ENCODE results near the gene CD27.
"Not testable (repeated sequence)": the region's sequence is repeated elsewhere in the genome, so short reads cannot be mapped to it uniquely, and the experiment has no call there.

CD27 gene

DNA sequence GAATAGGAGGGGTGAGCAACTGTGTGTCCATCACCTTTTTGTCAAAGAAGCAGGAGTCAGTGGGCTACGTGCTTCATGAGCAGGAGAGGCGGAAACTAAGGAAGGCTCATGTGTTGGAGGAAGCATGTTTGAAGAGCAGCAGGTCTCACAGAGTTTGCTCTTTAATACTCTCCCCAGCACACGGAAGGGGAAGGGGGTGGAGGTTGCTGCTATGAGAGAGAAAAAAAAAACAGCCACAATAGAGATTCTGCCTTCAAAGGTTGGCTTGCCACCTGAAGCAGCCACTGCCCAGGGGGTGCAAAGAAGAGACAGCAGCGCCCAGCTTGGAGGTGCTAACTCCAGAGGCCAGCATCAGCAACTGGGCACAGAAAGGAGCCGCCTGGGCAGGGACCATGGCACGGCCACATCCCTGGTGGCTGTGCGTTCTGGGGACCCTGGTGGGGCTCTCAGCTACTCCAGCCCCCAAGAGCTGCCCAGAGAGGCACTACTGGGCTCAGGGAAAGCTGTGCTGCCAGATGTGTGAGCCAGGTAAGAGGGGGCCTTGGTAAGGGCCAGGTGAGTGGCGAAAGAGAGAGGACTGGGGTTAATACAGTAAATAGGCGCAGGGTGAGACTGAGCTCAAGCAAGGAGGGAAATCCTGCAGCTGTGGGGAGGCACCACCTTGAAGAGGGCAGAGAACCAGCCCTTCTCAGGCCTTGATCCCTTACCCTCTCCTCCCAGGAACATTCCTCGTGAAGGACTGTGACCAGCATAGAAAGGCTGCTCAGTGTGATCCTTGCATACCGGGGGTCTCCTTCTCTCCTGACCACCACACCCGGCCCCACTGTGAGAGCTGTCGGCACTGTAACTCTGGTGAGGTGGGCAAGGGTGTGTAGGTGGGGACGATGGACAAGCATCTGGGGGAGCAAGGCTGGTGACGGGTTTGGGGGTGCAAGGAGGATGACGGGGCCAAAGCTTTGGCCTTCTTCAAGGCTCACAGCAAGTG is at the start of gene CD27:
TSS of gene CD27 (plus strand) at position 252 of the 985 bp plus-strand sequence. CDS start at position 393, 141 bp downstream.
- DNase-seq, result no peak

DNA sequence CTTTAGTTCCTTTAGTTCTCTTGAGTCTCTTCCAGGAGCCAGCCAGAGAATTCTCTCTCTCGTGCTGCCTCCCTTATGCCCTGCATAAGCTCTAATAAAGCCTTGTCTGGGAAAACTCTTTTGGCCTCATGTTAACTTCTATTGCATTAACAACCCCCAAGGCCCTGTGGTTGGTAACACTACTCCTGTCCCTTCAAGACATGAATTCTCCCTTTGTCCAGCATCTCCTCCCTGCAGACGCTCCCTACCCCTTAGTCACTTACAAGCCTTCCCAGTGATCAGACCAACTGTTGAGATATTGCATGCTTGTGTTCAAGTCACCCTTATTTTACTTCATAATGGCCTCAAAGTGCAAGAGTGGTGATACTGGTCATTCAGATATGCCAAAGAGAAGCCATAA is 48.7 kb upstream of the CD27 start:
- no peak for DNase-seq

DNA sequence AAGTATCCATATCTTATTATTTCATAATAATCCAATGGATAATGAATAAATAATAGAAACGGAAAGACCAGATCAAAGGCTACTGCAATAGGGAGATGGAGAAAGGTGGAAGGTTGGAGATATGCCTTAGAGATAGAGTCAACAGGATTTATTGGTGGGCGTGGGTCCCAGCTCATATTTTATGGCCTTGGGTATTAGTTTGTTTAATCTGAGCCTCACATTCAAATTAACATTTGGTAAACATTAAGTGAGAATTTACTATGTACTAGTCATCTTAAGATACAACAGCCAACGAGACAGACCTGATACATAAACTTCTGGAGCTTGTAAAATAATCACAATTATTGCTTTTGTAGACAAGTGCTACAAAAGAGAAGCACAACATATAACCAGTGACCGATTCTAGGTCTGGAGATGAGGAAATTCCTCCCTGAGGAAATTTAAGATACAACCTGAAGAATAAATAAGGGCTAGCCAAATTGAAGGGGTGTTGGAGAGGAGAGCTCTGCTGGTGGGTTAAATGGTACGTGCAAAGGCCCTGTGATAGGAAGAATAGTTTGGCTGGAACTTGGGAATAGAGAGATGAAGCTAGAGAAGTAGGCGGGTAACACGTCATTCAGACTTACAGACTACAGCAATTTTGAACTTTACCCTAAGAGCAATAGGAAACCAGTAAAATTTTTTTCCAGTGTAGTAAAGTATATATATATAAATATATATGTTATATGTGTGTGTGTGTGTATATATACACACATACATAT is 44.7 kb upstream of the CD27 start:
- no peak for DNase-seq

DNA sequence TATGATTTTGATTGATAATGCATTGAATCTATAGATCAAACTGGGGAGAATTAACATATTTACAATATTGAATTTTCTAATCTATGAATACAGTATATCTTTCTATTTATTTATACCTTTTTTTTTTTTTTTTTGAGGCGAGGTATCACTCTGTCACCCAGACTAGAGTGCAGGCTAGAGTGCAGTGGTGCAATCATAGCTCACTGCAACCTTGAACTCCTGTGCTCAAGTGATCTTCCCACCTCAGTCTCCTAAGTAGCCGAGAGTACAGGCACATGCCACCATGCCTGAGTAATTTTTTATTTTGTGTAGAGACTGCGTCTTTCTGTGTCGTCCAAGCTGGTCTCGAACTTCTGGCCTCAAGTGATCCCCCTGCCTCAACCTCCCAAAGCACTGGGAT is 40.4 kb upstream of the CD27 start:
- no peak for DNase-seq

DNA sequence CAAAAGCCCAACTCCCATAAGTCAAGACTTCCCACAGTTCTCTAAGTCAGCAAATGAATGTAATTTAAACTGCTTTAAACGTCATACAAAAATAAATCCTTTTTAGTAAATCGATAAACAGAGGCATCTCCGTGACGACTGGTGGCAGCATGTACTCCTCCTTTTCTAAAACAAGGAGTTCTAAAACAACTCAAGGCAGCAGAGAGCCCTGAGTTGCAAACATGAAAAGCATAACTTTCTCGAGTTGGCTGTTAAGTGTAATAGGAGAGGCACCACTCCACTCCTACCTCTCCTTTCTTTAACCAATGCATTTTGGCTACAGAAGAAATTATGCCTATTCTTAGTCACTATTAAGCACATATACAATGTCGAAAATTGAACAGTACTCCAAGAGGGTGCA is 38.8 kb upstream of the CD27 start:
- DNase-seq, result no peak

DNA sequence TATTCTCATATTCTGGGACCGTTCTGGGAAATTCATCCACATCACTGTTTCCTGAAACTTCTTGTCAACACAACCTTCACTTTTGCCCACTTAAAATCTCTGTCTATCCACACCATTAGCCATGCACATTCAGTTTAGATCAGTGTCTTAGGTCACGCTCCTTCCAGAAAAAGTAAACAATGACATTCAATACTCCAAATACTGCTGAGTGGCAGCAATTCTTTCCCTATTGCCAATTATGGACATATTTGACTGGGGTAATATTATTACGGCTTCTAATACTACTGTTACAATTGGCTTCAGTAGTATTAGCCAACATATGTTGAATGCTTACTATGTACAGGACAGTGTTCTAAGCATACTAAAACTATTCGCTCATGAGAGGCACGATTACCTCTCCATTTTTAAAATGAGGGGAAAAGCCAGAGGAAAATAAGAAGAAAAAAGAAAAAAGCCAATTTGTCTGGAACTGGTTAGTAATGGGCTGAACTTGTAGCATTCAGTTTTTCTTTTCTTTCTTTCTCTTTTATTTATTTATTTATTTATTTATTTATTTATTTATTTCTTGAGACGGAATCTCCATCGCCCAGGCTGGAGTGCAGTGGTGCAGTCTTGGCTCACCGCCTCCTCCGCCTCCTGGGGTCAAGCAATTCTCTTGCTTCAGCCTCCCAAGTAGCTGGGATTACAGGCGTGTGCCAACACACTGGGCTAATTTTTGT is 37.4 kb upstream of the CD27 start:
- DNase-seq, result no peak

DNA sequence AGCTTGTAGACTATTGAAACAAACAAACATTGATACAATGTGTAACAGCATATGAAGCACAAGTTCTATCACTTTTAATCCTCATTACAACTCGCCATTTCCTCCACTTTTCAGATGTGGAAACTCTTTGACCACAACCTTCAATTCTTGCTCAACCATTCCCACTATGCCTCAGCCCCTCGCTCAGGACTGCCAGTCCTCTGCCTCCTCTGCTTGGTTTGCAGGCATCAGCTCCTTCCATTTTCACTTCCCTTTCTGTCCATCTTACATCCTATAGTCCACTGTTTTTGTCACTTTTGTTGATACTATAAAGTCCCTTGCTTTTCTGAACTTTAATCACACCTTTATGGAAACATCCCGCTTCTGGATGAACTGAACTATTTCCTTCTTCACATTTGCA is 28.2 kb upstream of the CD27 start:
- peak; percentile 92 for DNase-seq

DNA sequence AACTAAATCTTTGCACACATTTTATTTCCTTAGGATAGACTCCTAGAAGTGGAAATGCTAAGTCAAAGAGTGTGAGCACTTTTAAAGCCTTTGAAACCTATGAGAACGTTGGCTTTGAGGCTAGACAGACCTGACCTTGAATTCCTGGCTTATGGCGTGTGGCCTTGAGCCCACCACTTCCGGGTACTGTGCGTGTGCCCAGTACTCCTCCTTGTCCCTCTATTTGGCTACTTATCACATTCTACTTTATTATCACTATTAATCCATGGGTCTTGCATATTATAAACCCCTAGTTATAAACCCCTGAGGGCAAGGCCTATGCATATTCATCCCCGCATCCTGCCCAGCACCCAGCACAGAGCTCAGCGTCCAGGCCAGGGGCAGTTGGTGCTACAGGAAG is 26.0 kb upstream of the CD27 start:
- DNase-seq, result no peak

DNA sequence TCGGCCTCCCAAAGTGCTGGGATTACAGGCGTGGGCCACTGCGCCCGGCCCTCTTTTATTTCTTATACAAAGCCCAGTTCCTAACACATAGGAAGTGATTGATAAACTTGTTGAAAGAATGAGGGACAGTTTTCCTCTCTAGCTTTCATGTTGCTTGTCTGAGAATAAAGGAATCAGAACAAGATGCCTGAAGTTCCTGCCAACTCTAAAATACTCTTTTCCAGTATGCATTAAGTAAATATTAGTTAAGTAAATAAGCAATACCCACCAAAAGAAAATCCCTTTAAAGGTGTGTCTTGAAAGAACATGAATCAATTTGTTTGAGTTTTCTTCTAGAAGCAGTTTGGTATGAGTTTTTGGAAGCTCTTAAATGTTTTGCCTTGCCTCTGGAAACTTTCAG is 24.4 kb upstream of the CD27 start:
- no peak for DNase-seq

DNA sequence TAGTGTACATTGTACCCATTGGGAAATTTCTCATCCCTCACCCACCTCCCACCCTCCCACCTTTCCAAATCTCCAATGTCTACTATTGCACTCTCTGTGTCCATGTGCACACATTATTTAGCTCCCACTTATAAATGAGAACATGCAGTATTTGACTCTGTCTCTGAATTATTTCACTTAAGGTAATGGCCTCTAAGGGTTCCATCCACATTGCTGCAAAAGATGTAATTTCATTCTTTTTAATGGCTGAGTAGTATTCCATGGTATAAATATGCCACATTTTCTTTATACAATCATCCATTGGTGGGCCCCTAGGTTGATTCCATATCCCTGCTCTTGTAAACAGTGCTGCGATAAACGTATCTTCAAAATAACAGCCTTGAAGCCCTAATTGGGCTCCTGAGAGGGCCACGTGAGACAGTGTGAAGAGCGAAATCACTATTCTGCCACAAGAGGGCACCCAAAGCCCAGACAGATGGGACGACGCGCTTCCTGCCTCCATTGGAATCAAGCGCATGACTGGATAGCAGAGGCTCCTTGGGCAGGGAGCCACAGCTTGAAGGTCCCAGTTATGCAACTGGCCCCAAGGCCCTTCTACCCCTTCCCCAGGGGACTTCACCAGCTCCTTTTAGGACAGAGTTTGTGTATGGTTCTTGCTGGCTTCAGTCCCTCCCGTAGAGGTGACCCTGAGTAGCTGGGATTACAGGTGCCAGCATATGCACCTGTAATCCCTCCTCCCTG is 21.3 kb upstream of the CD27 start:
- peak; percentile 74 for DNase-seq

DNA sequence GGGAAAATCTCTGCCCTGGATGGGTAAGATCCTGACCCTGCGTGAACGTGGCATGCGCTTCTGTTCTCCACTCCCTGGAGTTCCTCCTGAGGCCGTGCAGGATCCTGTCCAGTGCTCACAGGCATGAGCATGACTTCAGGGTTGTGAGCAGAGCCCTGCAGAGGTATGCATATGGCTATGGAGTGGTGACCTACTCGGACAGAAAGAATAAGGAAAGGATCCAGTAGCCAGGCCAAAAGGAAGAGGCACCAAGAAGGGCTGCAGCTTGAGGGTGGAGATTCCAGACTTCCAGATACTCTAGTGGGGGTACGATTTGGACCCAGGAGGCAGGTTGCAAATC is 20.8 kb upstream of the CD27 start:
- no peak for DNase-seq

DNA sequence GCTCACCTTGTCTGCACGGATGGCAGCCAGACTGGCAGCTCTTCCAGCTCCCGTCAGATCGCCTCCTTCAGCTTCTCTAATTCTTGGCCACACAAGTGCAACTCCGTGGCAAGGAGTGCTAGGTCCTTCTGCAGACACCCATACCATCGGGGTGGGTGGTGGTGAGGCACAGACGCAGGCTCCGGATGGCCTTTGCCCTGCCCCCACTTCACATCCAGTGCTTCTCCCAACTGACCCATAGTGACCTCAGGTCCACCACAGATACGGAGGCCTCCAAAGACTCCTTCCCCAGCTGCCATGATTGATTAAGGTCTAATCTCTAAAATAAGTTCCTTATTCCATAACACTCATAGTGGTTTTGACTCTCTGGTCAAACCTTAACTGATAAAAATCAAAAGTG is 19.9 kb upstream of the CD27 start:
- DNase-seq, result no peak

DNA sequence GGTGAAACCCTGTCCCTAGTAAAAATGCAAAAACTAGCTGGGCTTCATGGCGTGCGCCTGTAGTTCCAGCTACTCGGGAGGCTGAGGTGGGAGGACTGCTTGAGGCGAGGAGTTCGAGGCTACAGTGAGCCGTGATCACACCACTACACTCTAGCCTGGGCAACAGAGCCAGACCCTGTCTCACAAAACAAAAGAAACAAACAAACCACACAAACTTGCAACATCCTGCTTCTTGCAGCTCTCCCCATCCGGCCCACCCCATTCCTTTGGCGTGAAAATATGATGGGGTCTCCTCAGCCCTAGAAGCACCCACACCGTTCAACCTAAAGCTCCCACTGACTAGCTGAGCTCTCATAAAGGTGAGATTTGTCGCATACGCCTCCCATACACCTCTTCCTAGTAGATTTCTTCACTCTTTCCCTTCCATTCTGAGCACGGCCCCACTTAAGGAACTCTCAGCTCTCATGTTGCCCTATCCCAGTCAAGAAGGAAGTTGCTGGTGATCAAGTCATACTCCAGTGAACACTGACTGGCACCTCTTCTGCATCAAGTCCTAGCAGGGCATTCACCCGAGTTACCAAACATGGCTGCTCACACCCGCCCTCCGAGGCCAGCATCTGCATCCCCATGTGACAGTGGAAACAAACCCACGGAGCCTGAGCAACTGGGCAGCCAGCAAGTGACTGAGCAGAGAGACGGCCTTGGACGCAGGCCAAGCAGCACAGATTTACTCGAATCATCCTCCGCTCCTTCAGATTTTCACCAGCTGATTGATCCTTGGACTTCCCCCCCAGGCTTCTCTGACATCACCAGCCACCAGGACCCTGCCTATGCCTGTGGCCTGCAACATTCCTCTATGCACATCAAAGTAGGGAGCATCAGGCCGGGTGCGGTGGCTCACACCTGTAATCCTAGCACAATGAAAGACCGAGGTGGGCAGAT is 18.9 kb upstream of the CD27 start:
- DNase-seq, result no peak

DNA sequence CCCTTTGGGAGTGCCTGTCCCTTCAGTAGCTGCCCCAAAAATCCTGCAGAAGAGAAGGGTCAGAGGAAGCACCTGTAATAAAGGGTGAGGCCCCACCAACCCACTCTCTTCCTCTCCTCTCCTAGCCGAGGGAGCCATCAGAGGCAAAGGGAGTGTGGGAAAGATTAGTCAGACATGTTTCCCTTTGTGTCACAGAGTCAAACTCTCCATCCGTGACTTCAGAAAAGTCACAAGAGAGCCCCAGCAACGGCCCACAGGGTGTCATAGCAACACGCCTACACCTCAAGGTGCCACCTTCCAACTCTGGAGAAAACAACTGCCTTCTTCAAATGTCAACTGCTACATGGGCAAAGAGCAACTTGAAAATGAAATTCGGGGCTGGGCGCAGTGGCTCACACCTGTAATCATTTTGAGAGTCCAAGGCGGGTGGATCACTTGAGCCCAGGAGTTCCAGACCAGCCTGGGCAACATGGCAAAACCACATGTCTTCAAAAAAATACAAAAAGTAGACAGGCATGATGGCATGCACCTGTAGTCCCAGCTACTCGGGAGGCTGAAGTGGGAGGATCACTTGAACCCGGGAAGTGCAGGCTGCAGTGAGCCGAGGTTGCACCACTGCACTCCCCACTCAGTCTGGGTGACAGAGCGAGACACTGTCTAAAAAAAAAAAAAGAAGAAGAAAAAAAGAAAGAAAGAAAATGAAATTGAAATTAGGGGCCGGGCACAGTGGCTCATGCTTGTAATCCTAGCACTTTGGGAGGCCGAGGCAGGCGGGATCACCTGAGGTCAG is 17.7 kb upstream of the CD27 start:
- no peak for DNase-seq

DNA sequence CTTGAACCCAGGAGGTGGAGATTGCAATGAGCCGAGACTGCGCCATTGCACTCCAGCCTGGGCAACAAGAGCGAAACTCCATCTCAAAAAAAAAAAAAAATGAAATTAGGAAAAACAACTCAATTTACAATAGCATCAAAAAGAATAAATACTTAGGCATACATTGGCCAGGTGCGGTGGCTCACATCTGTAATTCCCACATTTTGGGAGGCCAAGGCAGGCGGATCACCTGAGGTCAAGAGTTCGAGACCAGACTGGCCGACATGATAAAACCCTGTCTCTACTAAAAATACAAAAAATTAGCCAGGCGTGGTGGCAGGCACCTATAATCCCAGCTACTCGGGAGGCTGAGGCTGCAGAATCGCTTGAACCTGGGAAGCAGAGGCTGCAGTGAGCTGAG is 17.0 kb upstream of the CD27 start:
- not testable (repeated sequence) for DNase-seq

DNA sequence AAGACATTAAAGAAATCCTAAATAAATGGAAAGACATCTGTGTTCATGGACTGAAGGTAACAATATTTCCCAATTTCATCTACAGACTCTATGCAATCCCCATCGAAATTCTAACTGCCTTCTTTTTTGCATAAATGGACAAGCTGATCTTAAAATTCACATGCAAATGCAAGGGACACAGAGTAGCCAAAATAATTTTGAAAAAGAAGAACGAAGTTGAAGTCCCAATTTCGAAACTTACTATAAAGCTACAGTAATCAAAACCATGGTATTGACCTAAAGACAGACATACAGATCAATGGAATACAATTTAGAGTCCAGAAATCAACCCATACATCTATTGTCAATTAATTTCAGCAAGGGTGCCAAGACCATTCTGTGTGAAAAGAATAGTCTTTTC is 16.4 kb upstream of the CD27 start:
- DNase-seq, result no peak

DNA sequence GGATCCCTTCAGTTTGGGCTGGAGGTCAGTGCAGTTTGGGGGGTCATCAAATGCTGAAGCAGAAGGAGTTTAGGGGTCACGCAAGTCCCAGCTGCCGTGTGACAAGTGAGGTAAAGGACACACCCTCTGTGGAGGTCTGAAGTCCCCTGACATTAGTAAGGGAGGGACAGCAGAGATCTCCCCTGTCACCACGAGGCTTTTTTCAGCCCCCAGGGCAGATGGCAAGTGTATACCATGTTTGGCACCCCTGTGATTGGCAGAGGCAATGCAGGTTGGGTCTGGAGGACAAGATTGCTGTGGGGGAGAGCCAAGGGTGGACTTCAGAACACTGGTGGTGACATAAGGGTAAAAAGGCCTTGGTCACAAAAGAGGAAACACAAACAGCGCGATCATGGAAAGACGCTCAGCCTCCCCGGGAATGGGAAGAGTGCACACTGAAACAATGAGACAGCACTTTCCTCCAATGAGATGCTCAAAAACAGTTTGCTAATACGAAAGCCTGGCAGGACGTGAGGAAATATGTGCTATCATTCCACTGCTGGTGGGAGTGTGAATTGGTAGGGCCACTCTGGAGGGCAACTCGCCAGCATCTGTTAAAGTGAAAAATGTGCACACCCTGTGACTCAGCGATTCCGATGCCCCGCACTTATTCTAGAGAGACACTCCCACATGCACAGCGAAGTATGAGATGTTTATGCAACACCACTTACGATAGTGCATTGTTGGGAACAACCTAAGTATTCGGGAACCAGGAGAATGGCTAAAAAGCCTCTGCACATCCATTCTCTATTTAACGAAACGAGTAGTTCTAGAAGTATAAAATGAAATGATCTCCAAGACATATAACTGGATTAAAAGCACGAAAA is 14.4 kb upstream of the CD27 start:
- DNase-seq, result peak; percentile 65

DNA sequence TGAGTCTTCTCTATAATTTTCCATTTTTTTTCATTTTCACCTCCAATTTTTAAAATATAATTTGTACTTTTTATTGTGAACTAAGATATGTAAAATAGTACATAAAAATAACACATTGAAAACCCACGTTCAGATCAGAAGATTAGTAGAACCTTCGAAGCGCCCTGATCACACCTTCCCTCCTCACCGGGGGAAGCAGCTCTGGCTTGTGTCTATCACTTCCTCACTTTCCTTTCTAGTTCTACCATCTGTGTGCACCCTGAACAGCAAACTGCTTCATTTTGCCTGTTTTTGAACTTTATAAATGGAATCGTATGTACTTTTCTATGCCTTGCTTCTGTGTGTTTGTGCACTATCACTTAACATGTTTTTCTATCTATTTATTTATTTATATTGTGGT is 11.8 kb upstream of the CD27 start:
- DNase-seq, result no peak
